ENCODE measurements around the gene FOXL2NB.

FOXL2NB gene

GRCh38 chr3:138933068-138933668 lies 13.8 kb upstream of the FOXL2NB start:
- DNase-seq (ENCODE audit: low read depth): no peak

- DNase-seq (ENCODE audit: low read depth): no peak
These were observed 12.9 kb upstream of the FOXL2NB start for GRCh38 chr3:138933981-138934691.

- DNase-seq (ENCODE audit: low read depth): no peak
These were observed 11.5 kb upstream of the FOXL2NB start for GRCh38 chr3:138935505-138935862.

- peak; percentile 70 for DNase-seq (ENCODE audit: low read depth)
These were observed 10.9 kb upstream of the FOXL2NB start for GRCh38 chr3:138935863-138936740.

GRCh38 chr3:138936741-138937689 lies 10.0 kb upstream of the FOXL2NB start:
- DNase-seq (ENCODE audit: low read depth): no peak

- no peak for DNase-seq (ENCODE audit: low read depth)
These were observed 9.3 kb upstream of the FOXL2NB start for GRCh38 chr3:138937690-138938055.

- DNase-seq (ENCODE audit: low read depth): no peak
These were observed 8.8 kb upstream of the FOXL2NB start for GRCh38 chr3:138938056-138938876.

- no peak for DNase-seq (ENCODE audit: low read depth)
These were observed 8.0 kb upstream of the FOXL2NB start for GRCh38 chr3:138938877-138939560.

GRCh38 chr3:138939561-138940241 lies 7.3 kb upstream of the FOXL2NB start:
- no peak for DNase-seq (ENCODE audit: low read depth)

- no peak for DNase-seq (ENCODE audit: low read depth)
These were observed 6.6 kb upstream of the FOXL2NB start for GRCh38 chr3:138940446-138940845.

- peak; percentile 72 for DNase-seq (ENCODE audit: low read depth)
These were observed 5.6 kb upstream of the FOXL2NB start for GRCh38 chr3:138941259-138941885.

- no peak for DNase-seq (ENCODE audit: low read depth)
These were observed 4.7 kb upstream of the FOXL2NB start for GRCh38 chr3:138942271-138942670.

- no peak for DNase-seq (ENCODE audit: low read depth)
These were observed 4.0 kb upstream of the FOXL2NB start for GRCh38 chr3:138942861-138943623.

GRCh38 chr3:138943724-138944653 lies 3.0 kb upstream of the FOXL2NB start:
- no peak for DNase-seq (ENCODE audit: low read depth)

- DNase-seq (ENCODE audit: low read depth): no peak
These were observed 2.4 kb upstream of the FOXL2NB start for GRCh38 chr3:138944654-138944928.

GRCh38 chr3:138944929-138945708 lies 1.9 kb upstream of the FOXL2NB start:
- no peak for DNase-seq (ENCODE audit: low read depth)
